ENCODE measurements around the gene AKT2. TPM values are rescaled to one million over a fixed set of nuclear protein-coding genes. Genes with fewer than 3 reads are reported as not detected.
"Not testable (repeated sequence)": the region's sequence is repeated elsewhere in the genome, so short reads cannot be mapped to it uniquely, and the experiment has no call there.

Gene AKT2
- total RNA-seq, 1 experiment from 2014 or later = 149 TPM

- intact Hi-C loops (cut with micrococcal nuclease; ENCODE audit: unreplicated experiment) = no loop called here
- POLR2A ChIA-PET (ENCODE audit: unreplicated experiment) = no interaction called here
- H3K9me2 ChIP-seq (ENCODE audit: insufficient read depth) = no peaks in the 10 kb centered on the region
- no peak overlapping the region for H3K4me2 ChIP-seq
- H3K79me2 ChIP-seq (ENCODE audit: low read depth) = no peaks in the 10 kb centered on the region
- peaks cover 23% of the 10 kb centered on the region; the same call in 1 of the 2 replicates for H3F3A ChIP-seq (ENCODE audit: insufficient read depth, low read depth)
- no peak for DNase-seq
- H3K27me3 ChIP-seq (ENCODE audit: insufficient read depth, low read depth) = no peaks in the 10 kb centered on the region
- peaks cover 17% of the 10 kb centered on the region for H3K4me1 ChIP-seq (replicated peaks; ENCODE audit: insufficient read depth)
- H2AFZ ChIP-seq = no peak overlapping the region
- H4K20me1 ChIP-seq (ENCODE audit: insufficient read depth) = no peaks in the 10 kb centered on the region
- CTCF ChIA-PET = interaction anchor here (0.6 to 0.7 kb wide), 2 partner anchors 77 to 154 kb away, joined by 3 to 14 read pairs; no protein-coding TSS in a partner anchor
- no peak overlapping the region for H3K27ac ChIP-seq
- H3K4me3 ChIP-seq = no peak overlapping the region
- H3K9me3 ChIP-seq (ENCODE audit: insufficient read depth, low read depth) = no peaks in the 10 kb centered on the region
- H3K36me3 ChIP-seq (ENCODE audit: low read depth) = no peaks in the 10 kb centered on the region
- no TSS peak for BruUV-seq (replicated peaks)
- no peak for TF ChIP-seq EZH2 (IDR thresholded peaks at IDR 0.05; ENCODE audit: low read depth)
- TF ChIP-seq, protein P1, sequence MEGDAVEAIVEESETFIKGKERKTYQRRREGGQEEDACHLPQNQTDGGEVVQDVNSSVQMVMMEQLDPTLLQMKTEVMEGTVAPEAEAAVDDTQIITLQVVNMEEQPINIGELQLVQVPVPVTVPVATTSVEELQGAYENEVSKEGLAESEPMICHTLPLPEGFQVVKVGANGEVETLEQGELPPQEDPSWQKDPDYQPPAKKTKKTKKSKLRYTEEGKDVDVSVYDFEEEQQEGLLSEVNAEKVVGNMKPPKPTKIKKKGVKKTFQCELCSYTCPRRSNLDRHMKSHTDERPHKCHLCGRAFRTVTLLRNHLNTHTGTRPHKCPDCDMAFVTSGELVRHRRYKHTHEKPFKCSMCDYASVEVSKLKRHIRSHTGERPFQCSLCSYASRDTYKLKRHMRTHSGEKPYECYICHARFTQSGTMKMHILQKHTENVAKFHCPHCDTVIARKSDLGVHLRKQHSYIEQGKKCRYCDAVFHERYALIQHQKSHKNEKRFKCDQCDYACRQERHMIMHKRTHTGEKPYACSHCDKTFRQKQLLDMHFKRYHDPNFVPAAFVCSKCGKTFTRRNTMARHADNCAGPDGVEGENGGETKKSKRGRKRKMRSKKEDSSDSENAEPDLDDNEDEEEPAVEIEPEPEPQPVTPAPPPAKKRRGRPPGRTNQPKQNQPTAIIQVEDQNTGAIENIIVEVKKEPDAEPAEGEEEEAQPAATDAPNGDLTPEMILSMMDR (conservative IDR thresholded peaks at IDR 0.05) = no peak
Observed at GRCh38 chr19:40220674-40221073, 64.5 kb downstream of the AKT2 start.

DNA sequence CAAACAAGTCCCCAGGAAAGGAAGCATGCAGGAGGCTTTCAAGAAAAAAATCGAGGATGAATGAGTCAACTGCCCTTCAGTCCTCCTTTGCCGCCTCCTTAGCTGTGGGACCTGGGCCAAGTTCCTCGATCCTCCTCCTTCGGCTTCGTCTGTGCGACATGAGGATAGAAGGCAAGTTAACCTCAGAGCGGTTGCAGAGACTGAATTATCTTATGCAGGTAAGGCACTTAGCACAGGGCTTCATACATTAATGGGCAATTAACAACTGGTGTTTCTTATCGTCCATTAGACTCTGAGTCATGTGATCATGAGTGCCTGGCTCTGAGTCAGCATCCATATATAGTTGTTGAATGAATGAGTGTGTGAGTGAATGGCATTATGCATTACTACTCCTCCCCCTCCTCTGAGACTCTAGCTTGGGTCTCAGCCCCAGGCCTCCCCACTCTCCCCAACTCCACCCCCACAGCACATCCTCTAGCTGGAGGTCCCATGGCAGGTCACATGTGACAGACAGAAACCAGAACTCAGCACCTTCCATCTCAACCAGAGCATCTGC is 65.3 kb downstream of the AKT2 start:
- Histone ChIP-seq H3K4me1 (replicated peaks; ENCODE audit: insufficient read depth) (peaks cover 17% of the 10 kb centered on the region), H2AFZ (peak overlapping the region; percentile 58), H3K36me3 (ENCODE audit: low read depth) (no peaks in the 10 kb centered on the region), H4K20me1 (ENCODE audit: insufficient read depth) (no peaks in the 10 kb centered on the region), H3K9me3 (ENCODE audit: insufficient read depth, low read depth) (no peaks in the 10 kb centered on the region), H3K27ac (peak overlapping the region; percentile 26; the same call in 1 of the 2 replicates), H3F3A (ENCODE audit: insufficient read depth, low read depth) (peaks cover 16% of the 10 kb centered on the region; the same call in 1 of the 2 replicates), H3K4me2 (peak overlapping the region; percentile 65), H3K4me3 (peak overlapping the region; percentile 42; the same call in 1 of the 2 replicates), H3K9me2 (ENCODE audit: insufficient read depth) (no peaks in the 10 kb centered on the region), H3K79me2 (ENCODE audit: low read depth) (no peaks in the 10 kb centered on the region), H3K27me3 (ENCODE audit: insufficient read depth, low read depth) (no peaks in the 10 kb centered on the region)
- no peak for TF ChIP-seq EZH2 (IDR thresholded peaks at IDR 0.05; ENCODE audit: low read depth)
- TF ChIP-seq, protein P1 (conservative IDR thresholded peaks at IDR 0.05) = no peak
- no TSS peak for BruUV-seq (replicated peaks)
- intact Hi-C loops (cut with micrococcal nuclease; ENCODE audit: unreplicated experiment) = no loop called here
- POLR2A ChIA-PET (ENCODE audit: unreplicated experiment) = interaction anchor here (0.5 to 0.6 kb wide), 4 partner anchors 36 to 433 kb away, joined by 4 to 5 read pairs (median 4); partner anchors contain the start of genes C19orf47 and PLD3
- DNase-seq = peak; percentile 66 to 74
- CTCF ChIA-PET = no interaction called here

DNA sequence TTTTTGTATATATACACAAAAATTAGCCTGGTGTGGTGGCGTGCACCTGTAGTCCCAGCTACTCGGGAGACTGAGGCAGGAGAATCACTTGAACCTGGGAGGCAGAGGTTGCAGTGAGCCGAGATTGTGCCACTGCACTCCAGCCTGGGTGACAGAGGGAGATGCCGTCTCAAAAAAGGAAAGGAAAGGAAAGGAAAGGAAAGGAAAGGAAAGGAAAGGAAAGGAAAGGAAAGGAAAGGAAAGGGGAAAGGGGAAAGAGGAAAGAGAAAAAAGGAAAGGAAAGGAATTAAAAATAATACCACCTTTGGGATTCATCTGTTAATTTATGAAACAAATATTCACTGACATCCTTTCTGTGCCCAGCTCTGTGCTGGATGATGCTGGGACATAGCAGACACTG is 66.1 kb downstream of the AKT2 start:
- CTCF ChIA-PET; H3K4me3 ChIP-seq; H3K27me3 ChIP-seq (ENCODE audit: insufficient read depth, low read depth); H3K36me3 ChIP-seq (ENCODE audit: low read depth); POLR2A ChIA-PET (ENCODE audit: unreplicated experiment); BruUV-seq (replicated peaks); H2AFZ ChIP-seq; H3K9me3 ChIP-seq (ENCODE audit: insufficient read depth, low read depth); DNase-seq; intact Hi-C loops (cut with micrococcal nuclease; ENCODE audit: unreplicated experiment); H3K79me2 ChIP-seq (ENCODE audit: low read depth); H4K20me1 ChIP-seq (ENCODE audit: insufficient read depth); H3K9me2 ChIP-seq (ENCODE audit: insufficient read depth): not testable (repeated sequence)
- H3K4me1 ChIP-seq (replicated peaks; ENCODE audit: insufficient read depth) = peaks cover 17% of the 10 kb centered on the region
- H3K27ac ChIP-seq = peak overlapping the region; percentile 26; the same call in 1 of the 2 replicates
- H3K4me2 ChIP-seq = peak overlapping the region; percentile 65
- peaks cover 16% of the 10 kb centered on the region; the same call in 1 of the 2 replicates for H3F3A ChIP-seq (ENCODE audit: insufficient read depth, low read depth)

Measured in PC-9 (cell line).